ENCODE results near the gene SSC5D.
"Not testable (repeated sequence)": the region's sequence is repeated elsewhere in the genome, so short reads cannot be mapped to it uniquely, and the experiment has no call there.

SSC5D gene

DNA sequence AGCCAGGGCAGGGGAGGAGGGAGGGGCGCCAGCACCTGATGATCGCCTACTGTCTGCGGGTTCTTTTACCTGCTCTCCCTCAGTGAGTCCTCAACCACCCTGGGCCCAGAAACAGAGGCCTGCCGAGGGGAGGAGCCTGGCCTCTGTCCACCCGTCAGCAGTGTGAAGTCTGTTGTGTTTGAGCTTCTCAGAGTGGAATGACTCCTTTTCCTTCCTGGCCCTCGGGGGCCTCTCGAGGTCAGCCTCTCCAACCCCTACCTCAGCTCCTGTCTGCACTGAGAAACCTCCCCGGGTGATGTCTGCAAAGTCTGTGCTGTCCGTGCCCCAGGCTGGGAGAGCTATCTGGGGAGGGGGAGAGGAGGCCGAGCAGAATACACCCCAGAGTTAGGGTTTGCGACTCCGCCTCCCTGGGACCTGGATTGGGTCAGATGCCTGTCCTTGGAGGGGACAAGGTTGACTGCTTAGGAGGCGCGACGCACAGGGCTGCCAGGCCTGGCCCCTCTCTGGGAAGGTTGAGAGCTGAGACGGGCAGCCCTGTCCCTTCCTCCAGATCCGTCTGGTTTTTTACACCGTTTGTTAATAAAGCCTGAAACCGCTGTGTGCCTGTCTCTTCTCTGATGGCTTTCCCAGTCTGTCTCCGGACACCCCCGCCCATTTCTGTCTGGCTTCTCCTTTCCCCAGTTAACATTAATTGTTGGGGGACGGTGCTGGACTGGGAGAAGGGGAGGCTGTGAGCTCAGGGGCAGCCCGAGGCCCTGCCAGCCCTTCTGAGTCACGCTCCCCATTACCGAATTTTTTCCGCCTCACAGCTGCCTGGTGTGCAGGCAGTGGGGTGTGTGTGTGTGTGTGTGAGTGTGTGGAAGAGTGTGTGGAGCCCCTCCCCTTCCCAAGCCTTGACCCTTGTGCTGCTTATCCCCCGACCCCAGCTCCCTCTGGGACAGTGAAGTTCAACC, 989 bp upstream of the SSC5D start:
- peak; percentile 90 for DNase-seq (ENCODE audit: low spot score)

DNA sequence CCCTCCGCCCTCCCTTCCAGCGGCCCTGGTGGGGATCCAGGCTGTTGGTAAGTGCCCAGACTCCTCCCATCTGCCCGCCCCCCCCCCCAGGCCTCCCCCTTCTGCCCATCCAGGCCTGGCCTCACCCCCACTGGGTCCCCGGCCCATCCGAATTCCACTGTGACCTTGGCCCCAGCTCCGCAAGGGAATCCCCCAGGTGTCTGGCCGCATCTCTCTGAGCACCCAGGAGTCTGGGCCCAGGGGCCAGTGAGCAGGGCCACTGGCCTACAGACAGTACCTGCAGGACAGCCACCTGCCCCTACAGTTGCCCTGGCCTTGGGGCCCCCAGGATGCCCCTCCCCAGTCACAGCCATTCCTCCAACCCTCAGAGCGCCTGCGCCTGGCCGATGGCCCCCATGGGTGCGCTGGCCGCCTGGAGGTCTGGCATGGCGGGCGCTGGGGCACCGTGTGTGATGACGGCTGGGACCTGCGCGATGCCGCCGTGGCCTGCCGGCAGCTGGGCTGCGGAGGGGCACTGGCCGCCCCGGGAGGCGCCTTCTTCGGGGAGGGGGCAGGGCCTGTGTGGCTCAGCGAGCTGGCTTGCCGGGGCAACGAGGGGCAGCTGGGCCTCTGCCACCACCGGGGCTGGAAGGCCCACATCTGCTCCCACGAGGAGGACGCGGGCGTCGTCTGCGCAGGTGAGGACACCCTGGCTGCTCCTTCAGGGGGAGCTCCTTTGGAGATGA, 912 bp downstream of the SSC5D start:
- DNase-seq (ENCODE audit: low spot score) = no peak

DNA sequence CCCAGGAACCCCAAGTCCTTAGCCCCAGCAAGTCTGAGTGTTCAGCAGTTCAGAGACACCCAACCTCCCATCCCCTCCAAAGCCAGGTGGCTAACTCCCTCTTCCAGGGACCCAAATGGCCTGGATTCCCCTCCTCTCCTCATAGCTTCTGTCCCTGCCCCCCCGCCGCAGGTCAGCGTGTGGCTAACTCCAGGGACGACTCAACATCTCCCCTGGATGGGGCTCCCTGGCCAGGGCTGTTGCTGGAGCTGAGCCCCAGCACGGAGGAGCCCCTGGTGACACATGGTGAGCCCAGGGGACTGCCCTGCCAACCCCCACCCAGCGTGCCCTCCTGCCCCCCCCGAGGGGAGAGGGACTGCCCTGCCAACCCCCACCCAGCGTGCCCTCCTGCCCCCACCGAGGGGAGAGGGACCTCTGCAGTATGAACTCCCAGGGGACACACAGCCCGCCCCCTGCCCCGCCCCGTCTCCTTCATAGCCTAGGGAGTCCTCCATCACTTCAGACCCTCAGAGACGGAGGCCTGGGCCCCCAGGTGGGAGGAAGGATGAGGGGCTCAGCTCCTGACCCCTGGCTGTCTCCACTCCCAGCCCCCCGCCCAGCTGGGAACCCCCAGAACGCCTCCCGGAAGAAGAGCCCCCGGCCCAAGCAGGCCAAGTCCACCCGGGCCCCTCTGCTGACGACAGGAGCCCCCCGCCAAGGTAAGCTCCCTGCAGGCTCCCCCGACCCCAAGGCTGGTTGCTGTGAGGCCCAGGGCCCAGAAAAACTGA, 1.7 kb downstream of the SSC5D start:
- DNase-seq (ENCODE audit: low spot score) = no peak

- no peak for DNase-seq (ENCODE audit: low spot score)
Measured at GRCh38 chr19:55490478-55491432, 2.5 kb downstream of the SSC5D start.

GRCh38 chr19:55491546-55492360, 3.5 kb downstream of the SSC5D start:
- no peak for DNase-seq (ENCODE audit: low spot score)

GRCh38 chr19:55492362-55492944, 4.2 kb downstream of the SSC5D start:
- no peak for DNase-seq (ENCODE audit: low spot score)

DNA sequence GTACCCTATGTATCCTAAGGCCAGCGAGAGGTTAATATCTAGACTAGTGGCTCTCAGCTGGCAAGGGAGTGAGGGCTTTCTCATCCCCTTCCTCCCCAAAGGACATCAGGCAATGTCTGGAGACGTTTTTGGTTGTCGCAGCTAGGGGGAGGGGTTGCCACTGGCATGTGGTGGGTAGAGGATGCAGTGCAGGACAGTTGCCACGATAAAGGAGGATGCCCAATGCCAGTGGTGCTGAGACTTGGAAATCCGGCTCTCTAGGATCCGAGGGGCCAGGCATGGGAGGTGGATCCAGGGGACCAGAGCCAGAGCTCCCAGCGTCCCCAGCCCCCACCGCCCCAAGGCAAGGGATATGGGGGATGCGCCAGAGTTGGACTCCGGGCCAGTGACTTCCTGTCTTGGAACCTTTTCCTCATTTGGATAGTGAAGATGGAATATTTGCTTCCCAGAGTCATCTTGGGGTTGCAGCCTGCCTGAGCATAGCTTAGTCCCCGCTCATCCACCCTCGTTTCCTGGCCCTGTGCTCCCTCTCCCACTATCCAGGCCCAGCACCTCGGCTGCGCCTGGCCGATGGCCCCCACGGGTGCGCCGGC, 4.9 kb downstream of the SSC5D start:
- no peak for DNase-seq (ENCODE audit: low spot score)

- DNase-seq (ENCODE audit: low spot score) = no peak
Measured at GRCh38 chr19:55493645-55494171, 5.5 kb downstream of the SSC5D start.

GRCh38 chr19:55494172-55494761, 6.0 kb downstream of the SSC5D start:
- no peak for DNase-seq (ENCODE audit: low spot score)

GRCh38 chr19:55495646-55496349, 7.6 kb downstream of the SSC5D start:
- DNase-seq (ENCODE audit: low spot score) = no peak

- not testable (repeated sequence) for DNase-seq (ENCODE audit: low spot score)
Measured at GRCh38 chr19:55496820-55497219, 8.6 kb downstream of the SSC5D start.

DNA sequence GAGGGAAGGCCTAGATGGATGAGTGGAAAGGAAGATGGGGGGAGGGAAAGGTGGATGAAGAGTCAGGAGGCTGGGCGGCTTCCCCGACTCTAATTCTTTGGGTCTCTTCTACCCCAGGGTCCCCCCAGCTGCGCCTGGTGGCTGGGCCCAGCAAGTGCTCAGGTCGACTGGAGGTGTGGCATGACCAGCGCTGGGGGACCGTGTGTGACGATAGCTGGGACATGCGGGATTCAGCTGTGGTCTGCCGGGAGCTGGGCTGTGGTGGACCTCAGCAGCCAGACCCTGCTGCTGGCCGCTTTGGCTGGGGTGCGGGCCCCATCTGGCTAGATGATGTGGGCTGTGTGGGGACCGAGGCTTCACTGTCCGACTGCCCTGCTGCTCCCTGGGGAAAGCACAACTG, 9.5 kb downstream of the SSC5D start:
- DNase-seq (ENCODE audit: low spot score) = no peak

DNA sequence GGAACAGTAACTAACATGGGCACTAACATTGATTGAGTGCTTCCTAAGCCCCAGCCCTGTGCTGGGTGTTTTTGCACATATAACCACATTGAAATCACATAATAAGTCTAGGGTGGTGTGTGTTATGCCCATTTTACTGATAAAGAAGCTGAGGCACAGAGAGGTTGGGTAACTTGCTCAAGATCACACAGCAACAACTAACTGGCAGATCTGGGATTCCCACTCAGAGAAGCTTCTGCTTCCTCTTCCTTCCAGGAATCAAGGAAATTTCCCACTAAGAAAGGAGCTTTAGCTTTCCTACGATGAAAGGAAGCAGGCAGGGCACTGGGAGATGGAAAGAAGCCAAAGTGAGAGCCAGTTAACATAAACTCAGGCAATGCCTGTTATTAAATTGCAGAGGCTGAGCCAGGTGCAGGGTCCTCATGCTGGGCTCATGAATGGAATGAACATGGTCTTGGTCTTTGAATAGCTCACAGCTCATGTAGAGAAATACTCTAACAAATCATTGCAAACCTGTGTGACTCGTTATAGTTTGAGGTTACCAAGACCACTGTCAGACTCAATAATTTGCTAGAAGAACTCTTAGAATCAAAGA, 10.1 kb downstream of the SSC5D start:
- DNase-seq (ENCODE audit: low spot score) = no peak

- DNase-seq (ENCODE audit: low spot score) = no peak
Measured at GRCh38 chr19:55500368-55500952, 12.2 kb downstream of the SSC5D start.

- DNase-seq (ENCODE audit: low spot score) = no peak
Measured at GRCh38 chr19:55502197-55502952, 14.1 kb downstream of the SSC5D start.

DNA sequence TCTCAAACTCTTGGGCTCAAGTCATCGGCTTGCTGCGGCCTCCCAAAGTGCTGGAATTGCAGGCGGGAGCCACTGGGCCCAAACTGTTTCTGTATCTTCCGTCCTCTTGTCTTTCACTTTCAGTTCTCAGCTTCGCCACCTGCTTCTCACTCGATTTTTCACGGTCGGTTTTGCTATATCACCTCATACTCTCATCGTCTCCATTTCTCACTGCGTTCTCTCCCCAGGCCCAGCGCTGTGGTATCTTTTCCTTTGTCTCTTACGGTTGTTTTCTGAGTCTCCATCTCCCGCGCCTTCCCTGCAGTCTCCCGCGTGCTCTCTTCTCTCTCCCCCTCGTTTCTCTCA, 14.9 kb downstream of the SSC5D start:
- no peak for DNase-seq (ENCODE audit: low spot score)
